ENCODE measurements around the gene ACKR3. TPM values are rescaled to one million over a fixed set of nuclear protein-coding genes. Genes with fewer than 3 reads are reported as not detected.

The ACKR3 gene
- total and polyA plus RNA-seq, 4 donors, result 6.8 to 30.2 (median 14.4) TPM

- H3K4me3 ChIP-seq, result no peak overlapping the region
- peaks cover 0 to 4% (median 2%) of the 10 kb centered on the region in 3 donors for H3K27me3 ChIP-seq (ENCODE audit: control insufficient read depth in 3 of 3, insufficient read depth in 3 of 3, low read length in 2 of 3)
- no peak for TF ChIP-seq CTCF (IDR thresholded peaks at IDR 0.05; ENCODE audit: control extremely low read depth, extremely low read depth)
- no peak for DNase-seq
- no peaks in the 10 kb centered on the region for H3K9me3 ChIP-seq (ENCODE audit: control insufficient read depth in 4 of 4, insufficient read depth in 3 of 4, low read length in 3 of 4)
- H3K27ac ChIP-seq (ENCODE audit: low read depth in 1 of 2, low read length in 1 of 2), result no peak overlapping the region
- 93 to 94% methylated on average over 10 of the region's 10 CpGs for WGBS, 2 donors
- H3K9ac ChIP-seq (ENCODE audit: insufficient read depth in 1 of 2, low read length in 2 of 2), result no peak overlapping the region
- no peak for ATAC-seq (ENCODE audit: insufficient read depth, low FRiP score)
- no peaks in the 10 kb centered on the region for H3K4me1 ChIP-seq (ENCODE audit: control insufficient read depth in 5 of 5, insufficient read depth in 5 of 5, low read length in 5 of 5)
- H3K36me3 ChIP-seq (ENCODE audit: control insufficient read depth in 4 of 4, insufficient read depth in 4 of 4, low read length in 4 of 4), result no peaks in the 10 kb centered on the region
Observed at GRCh38 chr2:236623816-236624215, 54.2 kb downstream of the ACKR3 start.

- Histone ChIP-seq H3K36me3 (ENCODE audit: control insufficient read depth in 4 of 4, insufficient read depth in 4 of 4, low read length in 4 of 4) (no peaks in the 10 kb centered on the region), H3K27me3 (ENCODE audit: control insufficient read depth in 3 of 3, insufficient read depth in 3 of 3, low read length in 2 of 3) (peaks cover 0 to 2% (median 0%) of the 10 kb centered on the region in 3 donors), H3K4me1 (ENCODE audit: control insufficient read depth in 5 of 5, insufficient read depth in 5 of 5, low read length in 5 of 5) (no peaks in the 10 kb centered on the region), H3K9me3 (ENCODE audit: control insufficient read depth in 4 of 4, insufficient read depth in 3 of 4, low read length in 3 of 4) (no peaks in the 10 kb centered on the region), H3K4me3 (no peak overlapping the region), H3K27ac (ENCODE audit: low read depth in 1 of 2, low read length in 1 of 2) (no peak overlapping the region), H3K9ac (ENCODE audit: insufficient read depth in 1 of 2, low read length in 2 of 2) (no peak overlapping the region)
- no peak for TF ChIP-seq CTCF (IDR thresholded peaks at IDR 0.05; ENCODE audit: control extremely low read depth, extremely low read depth)
- no peak for ATAC-seq (ENCODE audit: insufficient read depth, low FRiP score)
- 91 to 92% methylated on average over 10 of the region's 10 CpGs for WGBS, 2 donors
- no peak for DNase-seq
Observed at GRCh38 chr2:236625156-236625690, 55.6 kb downstream of the ACKR3 start.

- Histone ChIP-seq H3K9ac (ENCODE audit: insufficient read depth in 1 of 2, low read length in 2 of 2) (no peak overlapping the region), H3K4me3 (no peak overlapping the region), H3K27me3 (ENCODE audit: control insufficient read depth in 3 of 3, insufficient read depth in 3 of 3, low read length in 2 of 3) (peaks cover 0 to 2% (median 0%) of the 10 kb centered on the region in 3 donors), H3K4me1 (ENCODE audit: control insufficient read depth in 5 of 5, insufficient read depth in 5 of 5, low read length in 5 of 5) (peaks cover 0 to 5% (median 0%) of the 10 kb centered on the region in 5 donors), H3K9me3 (ENCODE audit: control insufficient read depth in 4 of 4, insufficient read depth in 3 of 4, low read length in 3 of 4) (no peaks in the 10 kb centered on the region), H3K36me3 (ENCODE audit: control insufficient read depth in 4 of 4, insufficient read depth in 4 of 4, low read length in 4 of 4) (no peaks in the 10 kb centered on the region), H3K27ac (ENCODE audit: low read depth in 1 of 2, low read length in 1 of 2) (no peak overlapping the region)
- DNase-seq (peak in 1 of 3 donors; percentile 6), ATAC-seq (ENCODE audit: insufficient read depth, low FRiP score) (no peak)
- no peak for TF ChIP-seq CTCF (IDR thresholded peaks at IDR 0.05; ENCODE audit: control extremely low read depth, extremely low read depth)
- 82 to 86% methylated on average over 20 of the region's 20 CpGs for WGBS, 2 donors
Observed at GRCh38 chr2:236626391-236627150, 56.9 kb downstream of the ACKR3 start.

Data from lung (tissue), 12 donors.